OCI-LY7 (cell line): ENCODE results near the gene DVL1. TPM values are rescaled to one million over a fixed set of nuclear protein-coding genes. Genes with fewer than 3 reads are reported as not detected.

Experiments
- BruUV-seq: library from RNA; stranded (reverse); fragments of 400-500 nt; replicated peaks from 2 replicates; lab custom pipeline; 2021; lab: Mats Ljungman, UMichigan
- CTCF ChIA-PET: fragments of 300-600 bp; sonication (Branson Sonifier 250); formaldehyde crosslinking; loops from one replicate; lab custom pipeline; 2022; ENCODE audit warnings: antibody characterized with exemption; ENCODE audit not compliant: unreplicated experiment; lab: Charles Lee
- POLR2A ChIA-PET: fragments of 300-600 bp; sonication (Branson Sonifier 250); formaldehyde crosslinking; loops from one replicate; lab custom pipeline; 2022; ENCODE audit warnings: antibody characterized with exemption; lab: Charles Lee
- DNase-seq: peaks from one replicate; pipeline ENCODE4 v3.0.0-alpha.2; 2015; ENCODE audit warnings: low spot score
- H2AFZ ChIP-seq: fragments of 200-600 bp; sonication (generic), shearing (Covaris generic); 2 replicates; pipeline ENCODE4 v1.6.1; 2014; ENCODE audit warnings: mild to moderate bottlenecking, antibody characterized with exemption, low read length, moderate library complexity
- H3K27ac ChIP-seq: fragments of 200-600 bp; sonication (generic); 2 replicates; pipeline ENCODE4 v1.5.1; 2014; ENCODE audit warnings: mixed run types, low read depth, mild to moderate bottlenecking, moderate library complexity, low read length, inconsistent platforms; ENCODE audit not compliant: poor library complexity, severe bottlenecking
- H3K36me3 ChIP-seq: fragments of 200-600 bp; sonication (generic); 2 replicates; pipeline ENCODE4 v1.6.1; 2014; ENCODE audit warnings: mild to moderate bottlenecking, antibody characterized with exemption, low read length, moderate library complexity, mixed read lengths; ENCODE audit not compliant: insufficient read depth
- H3K4me1 ChIP-seq: fragments of 200-600 bp; sonication (generic); 2 replicates; pipeline ENCODE4 v1.5.1; 2014; ENCODE audit warnings: mild to moderate bottlenecking, low read length; ENCODE audit not compliant: insufficient read depth, poor library complexity, severe bottlenecking
- H3K4me2 ChIP-seq: fragments of 200-600 bp; sonication (generic); 2 replicates; pipeline ENCODE4 v1.6.1; 2014; ENCODE audit warnings: mild to moderate bottlenecking, low read length
- H3K4me3 ChIP-seq: fragments of 200-600 bp; sonication (generic); 2 replicates; pipeline ENCODE4 v1.5.1; 2014; ENCODE audit warnings: mild to moderate bottlenecking, low read depth, low read length; ENCODE audit not compliant: poor library complexity, severe bottlenecking
- H3K79me2 ChIP-seq: fragments of 200-600 bp; sonication (generic); 2 replicates; pipeline ENCODE4 v1.6.1; 2016; ENCODE audit warnings: low read depth, mild to moderate bottlenecking, low read length, moderate library complexity, mixed read lengths; ENCODE audit not compliant: insufficient read depth
- H3K9me2 ChIP-seq: fragments of 200-600 bp; sonication (generic); 2 replicates; pipeline ENCODE4 v1.6.1; 2016; ENCODE audit warnings: mild to moderate bottlenecking, low read length, mixed read lengths; ENCODE audit not compliant: insufficient read depth
- H3K9me3 ChIP-seq: fragments of 200-600 bp; sonication (generic); 2 replicates; pipeline ENCODE4 v1.6.1; 2014; ENCODE audit warnings: mild to moderate bottlenecking, mixed run types, low read length, mixed read lengths
- H4K20me1 ChIP-seq: fragments of 200-600 bp; sonication (generic); 2 replicates; pipeline ENCODE4 v1.6.1; 2014; ENCODE audit warnings: mild to moderate bottlenecking, antibody characterized with exemption, low read length, moderate library complexity, mixed read lengths; ENCODE audit not compliant: insufficient read depth
- CTCF ChIP-seq: fragments of 200-600 bp; sonication (generic); conservative IDR thresholded peaks from 2 replicates; pipeline ENCODE4 v1.5.1; 2014; ENCODE audit warnings: mild to moderate bottlenecking, antibody characterized with exemption, low read length, moderate library complexity, mixed read lengths
- EZH2phosphoT487 ChIP-seq: fragments of 200-600 bp; sonication (generic); IDR thresholded peaks from 2 replicates; pipeline ENCODE4 v1.6.1; 2018; ENCODE audit warnings: low read depth, borderline replicate concordance, mild to moderate bottlenecking, mixed run types, antibody characterized with exemption, low read length, moderate library complexity, mixed read lengths
- intact Hi-C: fragments of 100-400 bp; cut with micrococcal nuclease; formaldehyde crosslinking; loops from one replicate; pipeline ENCODE4 v1.10.0; 2022; ENCODE audit not compliant: unreplicated experiment
- total RNA-seq, 2 experiments: library from RNA; depleted of rRNA in 1 of 2; stranded (reverse); fragments of >200 nt in 1 of 2; shearing (Covaris generic) in 1 of 2; gene quantifications; 2 replicates each; pipeline ENCODE4 v1.2.3, GENCODE V29; 2014 to 2022

Gene DVL1
- total RNA-seq, 2 experiments from 2014 or later, result 27.8 to 47.1 TPM

GRCh38 chr1:1300352-1300739 is 48.9 kb downstream of the DVL1 start:
- CTCF ChIA-PET, result interaction anchor here (1.3 kb wide), 1 partner anchor 9 kb away, joined by 3 read pairs; no protein-coding TSS in a partner anchor
- Histone ChIP-seq H3K79me2 (no peaks in the 10 kb centered on the region), H4K20me1 (no peaks in the 10 kb centered on the region), H3K4me3 (no peak overlapping the region), H2AFZ (no peak overlapping the region), H3K36me3 (no peaks in the 10 kb centered on the region), H3K9me3 (no peaks in the 10 kb centered on the region), H3K9me2 (no peaks in the 10 kb centered on the region), H3K27ac (no peak overlapping the region), H3K4me1 (peaks cover 6% of the 10 kb centered on the region), H3K4me2 (no peak overlapping the region)
- TF ChIP-seq EZH2phosphoT487 (no peak), CTCF (peak; percentile 43; the same call in 1 of the 2 replicates)
- intact Hi-C loops, result no loop called here
- no TSS peak for BruUV-seq
- POLR2A ChIA-PET, result no interaction called here
- DNase-seq, result no peak

GRCh38 chr1:1299686-1300351 is 49.4 kb downstream of the DVL1 start:
- TF ChIP-seq CTCF (peak; percentile 69), EZH2phosphoT487 (no peak)
- Histone ChIP-seq H3K4me2 (no peak overlapping the region), H3K9me3 (no peaks in the 10 kb centered on the region), H4K20me1 (no peaks in the 10 kb centered on the region), H3K4me3 (no peak overlapping the region), H3K27ac (no peak overlapping the region), H3K36me3 (no peaks in the 10 kb centered on the region), H3K79me2 (no peaks in the 10 kb centered on the region), H2AFZ (no peak overlapping the region), H3K4me1 (peaks cover 1% of the 10 kb centered on the region), H3K9me2 (no peaks in the 10 kb centered on the region)
- intact Hi-C loops, result no loop called here
- ChIA-PET CTCF (interaction anchor here (1.3 kb wide), 1 partner anchor 8 kb away, joined by 3 read pairs; no protein-coding TSS in a partner anchor), POLR2A (no interaction called here)
- peak; percentile 48 for DNase-seq
- BruUV-seq, result no TSS peak
